NT2/D1 (cell line): ENCODE data around the gene SHE.

Experiments used
- SUZ12 ChIP-seq: IDR thresholded peaks from 2 replicates; pipeline ENCODE4 v1.6.1; 2011; ENCODE audit not compliant: insufficient read length, insufficient read depth; ENCODE audit errors: extremely low read depth
- YY1 ChIP-seq: IDR thresholded peaks from 2 replicates; pipeline ENCODE4 v1.6.1; 2011; ENCODE audit not compliant: insufficient read length, insufficient read depth
- ZNF274 ChIP-seq: IDR thresholded peaks from 2 replicates; pipeline ENCODE4 v1.6.1; 2011; ENCODE audit warnings: mild to moderate bottlenecking, low read depth, low read length

DNA sequence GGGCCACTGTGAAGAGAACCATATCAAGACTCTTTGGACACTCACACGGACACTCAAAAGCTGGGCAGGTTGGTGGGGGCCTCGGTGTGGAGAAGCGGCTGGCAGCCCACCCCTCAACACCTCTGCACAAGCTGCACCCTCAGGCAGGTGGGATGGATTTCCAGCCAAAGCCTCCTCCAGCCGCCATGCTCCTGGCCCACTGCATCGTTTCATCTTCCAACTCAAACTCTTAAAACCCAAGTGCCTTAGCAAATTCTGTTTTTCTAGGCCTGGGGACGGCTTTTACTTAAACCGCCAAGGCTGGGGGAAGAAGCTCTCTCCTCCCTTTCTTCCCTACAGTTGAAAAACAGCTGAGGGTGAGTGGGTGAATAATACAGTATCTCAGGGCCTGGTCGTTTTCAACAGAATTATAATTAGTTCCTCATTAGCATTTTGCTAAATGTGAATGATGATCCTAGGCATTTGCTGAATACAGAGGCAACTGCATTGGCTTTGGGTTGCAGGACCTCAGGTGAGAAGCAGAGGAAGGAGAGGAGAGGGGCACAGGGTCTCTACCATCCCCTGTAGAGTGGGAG, 36.5 kb downstream of the SHE start:
- TF ChIP-seq YY1, result no peak
- no peak for TF ChIP-seq SUZ12
- TF ChIP-seq ZNF274, result no peak
